SK-N-SH (cell line): Measurements from ENCODE around the gene MCUR1. TPM values are rescaled to one million over a fixed set of nuclear protein-coding genes. Genes with fewer than 3 reads are reported as not detected.

Experiments
- CTCF ChIA-PET: fragments of 300-600, 350-600 bp; formaldehyde crosslinking; extraction: SDS; loops from one replicate; lab custom pipeline; 2021; lab: Yijun Ruan, JAX
- POLR2A ChIA-PET: fragments of 350-600 bp; sonication (Branson Sonifier 250); formaldehyde crosslinking; extraction: SDS; loops from one replicate; lab custom pipeline; 2020; ENCODE audit warnings: antibody characterized with exemption, inconsistent platforms; lab: Yijun Ruan, JAX
- DNase-seq: peaks from one replicate; pipeline ENCODE4 v3.0.0; 2012
- H2AFZ ChIP-seq: fragments of 200-600 bp; sonication (generic); 2 replicates; pipeline ENCODE4 v1.8.1; 2016; ENCODE audit warnings: antibody characterized with exemption, mild to moderate bottlenecking, low read depth
- H3F3A ChIP-seq: fragments of 200-600 bp; sonication (generic); replicated peaks from 2 replicates; pipeline ENCODE3; 2016; ENCODE audit warnings: antibody characterized with exemption, mild to moderate bottlenecking; ENCODE audit not compliant: insufficient read depth
- H3K27ac ChIP-seq, 2 experiments: fragments of 200-500 bp in 1 of 2; fragments of 200-600 bp in 1 of 2; sonication (Bioruptor generic) in 1 of 2; sonication (generic), shearing (Covaris generic) in 1 of 2; 2 replicates each; pipeline versions ENCODE4 v1.5.1 to v1.6.1; 2014 to 2016; ENCODE audit warnings: low read depth in 2 of 2, inconsistent platforms in 1 of 2, low read length in 1 of 2, mild to moderate bottlenecking in 1 of 2, mixed read lengths in 1 of 2
- H3K27me3 ChIP-seq: fragments of 200-600 bp; sonication (generic), shearing (Covaris generic); 2 replicates; pipeline ENCODE4 v1.6.1; 2016; ENCODE audit warnings: mixed run types; ENCODE audit not compliant: insufficient read depth
- H3K36me3 ChIP-seq, 2 experiments: fragments of 200-500 bp in 1 of 2; fragments of 200-600 bp in 1 of 2; sonication (Bioruptor generic) in 1 of 2; sonication (generic) in 1 of 2; replicated peaks in 1 of 2; 2 replicates each; pipeline versions ENCODE3 to v1.5.1; 2014 to 2016; ENCODE audit warnings: low read length in 1 of 2, mild to moderate bottlenecking in 1 of 2; ENCODE audit not compliant: insufficient read depth in 2 of 2, control insufficient read depth in 1 of 2
- H3K4me1 ChIP-seq, 2 experiments: fragments of 200-500 bp in 1 of 2; fragments of 200-600 bp in 1 of 2; sonication (Bioruptor generic) in 1 of 2; sonication (generic), shearing (Covaris generic) in 1 of 2; 2 replicates each; pipeline versions ENCODE4 v1.5.1 to v1.6.1; 2014 to 2016; ENCODE audit warnings: low read depth in 1 of 2, low read length in 1 of 2, mixed run types in 1 of 2; ENCODE audit not compliant: insufficient read depth in 2 of 2, control insufficient read depth in 1 of 2
- H3K4me2 ChIP-seq: fragments of 200-600 bp; sonication (generic), shearing (Covaris generic); 2 replicates; pipeline ENCODE4 v1.6.1; 2017; ENCODE audit warnings: mixed run types
- H3K4me3 ChIP-seq, 2 experiments: fragments of 200-500 bp in 1 of 2; fragments of 200-600 bp in 1 of 2; sonication (Bioruptor generic) in 1 of 2; sonication (generic), shearing (Covaris generic) in 1 of 2; 2 replicates each; pipeline versions ENCODE4 v1.5.1 to v1.8.1; 2014 to 2016; ENCODE audit warnings: low read depth in 2 of 2, inconsistent platforms in 1 of 2, low read length in 1 of 2, mild to moderate bottlenecking in 1 of 2, mixed read lengths in 1 of 2, moderate library complexity in 1 of 2
- H3K79me2 ChIP-seq: fragments of 200-600 bp; sonication (generic); 2 replicates; pipeline ENCODE4 v1.8.1; 2017; ENCODE audit warnings: mild to moderate bottlenecking; ENCODE audit not compliant: insufficient read depth
- H3K9ac ChIP-seq: fragments of 200-600 bp; sonication (generic); 2 replicates; pipeline ENCODE4 v1.6.1; 2017; ENCODE audit warnings: mixed run types
- H3K9me2 ChIP-seq: fragments of 200-600 bp; sonication (generic); 2 replicates; pipeline ENCODE4 v1.6.1; 2017; ENCODE audit warnings: mixed run types
- H3K9me3 ChIP-seq: fragments of 200-600 bp; sonication (generic); 2 replicates; pipeline ENCODE4 v1.6.1; 2017; ENCODE audit warnings: mixed run types, mild to moderate bottlenecking, moderate library complexity
- H4K20me1 ChIP-seq: fragments of 200-600 bp; sonication (generic); 2 replicates; pipeline ENCODE4 v1.6.1; 2017; ENCODE audit warnings: mild to moderate bottlenecking, mixed run types; ENCODE audit not compliant: insufficient read depth
- EP300 ChIP-seq, 2 experiments: IDR thresholded peaks; 2 replicates each; pipeline versions ENCODE4 v1.4.0 to v1.6.1; 2012; ENCODE audit warnings: borderline replicate concordance in 1 of 2, low read depth in 1 of 2, low read length in 1 of 2
- FOSL2 ChIP-seq: IDR thresholded peaks from 2 replicates; pipeline ENCODE4 v1.4.0; 2012; ENCODE audit warnings: low read depth, mild to moderate bottlenecking, moderate library complexity, borderline replicate concordance
- FOXM1 ChIP-seq: IDR thresholded peaks from 2 replicates; pipeline ENCODE4 v1.4.0; 2012; ENCODE audit warnings: low read depth, mild to moderate bottlenecking
- GABPA ChIP-seq: IDR thresholded peaks from 2 replicates; pipeline ENCODE4 v1.4.0; 2012; ENCODE audit warnings: low read depth, mild to moderate bottlenecking
- GATA2 ChIP-seq: sonication (generic); formaldehyde crosslinking; IDR thresholded peaks from 2 replicates; pipeline ENCODE4 v1.5.0; 2020; ENCODE audit warnings: mild to moderate bottlenecking, missing genetic modification reagents
- MAX ChIP-seq: IDR thresholded peaks from 2 replicates; pipeline ENCODE4 v1.4.0; 2012; ENCODE audit warnings: low read depth
- MEF2A ChIP-seq: IDR thresholded peaks from 2 replicates; pipeline ENCODE4 v1.4.0; 2012; ENCODE audit warnings: low read depth, borderline replicate concordance
- NRF1 ChIP-seq: IDR thresholded peaks from 2 replicates; pipeline ENCODE4 v1.6.1; 2012; ENCODE audit warnings: low read depth, mild to moderate bottlenecking, low read length
- POLR2AphosphoS5 ChIP-seq: IDR thresholded peaks from 2 replicates; pipeline ENCODE4 v1.6.1; 2012; ENCODE audit warnings: low read depth, low read length
- REST ChIP-seq: IDR thresholded peaks from 2 replicates; pipeline ENCODE4 v1.6.1; 2012; ENCODE audit warnings: mild to moderate bottlenecking, low read depth, low read length, moderate library complexity
- RXRA ChIP-seq: IDR thresholded peaks from 2 replicates; pipeline ENCODE4 v1.4.0; 2012; ENCODE audit warnings: low read depth, mild to moderate bottlenecking, borderline replicate concordance
- SIN3A ChIP-seq: IDR thresholded peaks from 2 replicates; pipeline ENCODE4 v1.6.1; 2012; ENCODE audit warnings: low read depth, mild to moderate bottlenecking, low read length, moderate library complexity, borderline replicate concordance
- TAF1 ChIP-seq: IDR thresholded peaks from 2 replicates; pipeline ENCODE4 v1.6.1; 2012; ENCODE audit warnings: low read depth, mild to moderate bottlenecking, low read length, moderate library complexity, borderline replicate concordance
- TCF12 ChIP-seq: IDR thresholded peaks from 2 replicates; pipeline ENCODE4 v1.4.0; 2012
- TEAD4 ChIP-seq: IDR thresholded peaks from 2 replicates; pipeline ENCODE4 v1.4.0; 2012; ENCODE audit warnings: mild to moderate bottlenecking, borderline replicate concordance; ENCODE audit not compliant: insufficient read depth
- ZBTB33 ChIP-seq: IDR thresholded peaks from 2 replicates; pipeline ENCODE4 v1.4.0; 2012; ENCODE audit warnings: low read depth, borderline replicate concordance
- WGBS: methylation state at CpG from one replicate; pipeline ENCODE4 v1.1.6; 2017; ENCODE audit warnings: low lambda C conversion rate; 5-methylcytosine and 5-hydroxymethylcytosine counted together
- polyA plus RNA-seq, 3 experiments: library from polyadenylated mRNA; depleted of rRNA; stranded (reverse); fragments of >200 nt; gene quantifications; 2 replicates each; pipeline ENCODE4 v1.2.3, GENCODE V29; 2012

The MCUR1 gene
- polyA plus RNA-seq, 1 of the 3 experiments (the other 2 are of a cell fraction): 8.3 TPM

- no peak for DNase-seq
- H3K27ac ChIP-seq: no peak overlapping the region
- H2AFZ ChIP-seq: no peak overlapping the region
- WGBS: 86% methylated on average over 1 of the region's 1 CpG
- no peak overlapping the region for H3K4me3 ChIP-seq
- no peak overlapping the region for H3K9ac ChIP-seq
- no peaks in the 10 kb centered on the region for H3K9me3 ChIP-seq
- no peaks in the 10 kb centered on the region for H4K20me1 ChIP-seq
- ChIA-PET CTCF (interaction anchor here (1.0 kb wide), 1 partner anchor 32 kb away, joined by 3 read pairs; no protein-coding TSS in a partner anchor), POLR2A (interaction anchor here (1.0 kb wide), 1 partner anchor 11 kb away, joined by 3 read pairs; the partner anchor contains the start of gene MCUR1)
- no peak overlapping the region for H3K4me2 ChIP-seq
- H3K27me3 ChIP-seq: no peaks in the 10 kb centered on the region
- no peak for TF ChIP-seq SIN3A
- TF ChIP-seq MEF2A: no peak
- no peak for TF ChIP-seq TAF1
- TF ChIP-seq REST: no peak
- TF ChIP-seq FOXM1: no peak
- TF ChIP-seq TCF12: no peak
- no peak for TF ChIP-seq RXRA
- no peak for TF ChIP-seq MAX
- no peak for TF ChIP-seq ZBTB33
- TF ChIP-seq EP300 (IDR thresholded peaks at IDR 0.05; ENCODE audit: borderline replicate concordance in 1 of 2, low read depth in 1 of 2, low read length in 1 of 2): no peak
- H3F3A ChIP-seq: no peaks in the 10 kb centered on the region
- no peaks in the 10 kb centered on the region for H3K36me3 ChIP-seq
- H3K9me2 ChIP-seq: no peaks in the 10 kb centered on the region
- H3K79me2 ChIP-seq: no peaks in the 10 kb centered on the region
- no peaks in the 10 kb centered on the region for H3K4me1 ChIP-seq
These were observed 11.5 kb upstream of the MCUR1 start for GRCh38 chr6:13825871-13826270.

GRCh38 chr6:13818341-13818740 is 4.0 kb upstream of the MCUR1 start:
- WGBS: 73% methylated on average over 2 of the region's 2 CpGs
- ChIA-PET CTCF (interaction anchor here (0.6 kb wide), 1 partner anchor 15 kb away, joined by 3 read pairs; no protein-coding TSS in a partner anchor), POLR2A (no interaction called here)
- Histone ChIP-seq H3K4me2 (no peak overlapping the region), H2AFZ (no peak overlapping the region), H4K20me1 (no peaks in the 10 kb centered on the region), H3K9ac (no peak overlapping the region), H3F3A (peaks cover 7% of the 10 kb centered on the region), H3K4me3 (no peak overlapping the region), H3K36me3 (no peaks in the 10 kb centered on the region), H3K27ac (no peak overlapping the region), H3K27me3 (no peaks in the 10 kb centered on the region), H3K9me2 (no peaks in the 10 kb centered on the region), H3K79me2 (peaks cover 3% of the 10 kb centered on the region; the same call in 1 of the 2 replicates), H3K4me1 (no peaks in the 10 kb centered on the region; a peak in 1 of 4 replicates), H3K9me3 (no peaks in the 10 kb centered on the region)
- TF ChIP-seq POLR2AphosphoS5: no peak
- no peak for TF ChIP-seq FOSL2
- TF ChIP-seq TEAD4: no peak
- TF ChIP-seq GABPA: no peak
- TF ChIP-seq NRF1: no peak
- no peak for TF ChIP-seq TCF12
- TF ChIP-seq GATA2 (CRISPR knock-in tag): no peak
- TF ChIP-seq TAF1: no peak
- TF ChIP-seq ZBTB33: no peak
- no peak for DNase-seq
